Prostate gland (tissue), 2 donors: ENCODE results near the gene ALG12. TPM values are rescaled to one million over a fixed set of nuclear protein-coding genes. Genes with fewer than 3 reads are reported as not detected.

Experiments used
- DNase-seq: peaks from one replicate; pipeline ENCODE4 v3.0.0-alpha.2; 2019; ENCODE audit warnings: low spot score
- H3K27ac ChIP-seq, 2 donors: fragments of 200-600 bp; sonication (generic); 2 replicates each; pipeline ENCODE4 v1.5.1; 2017 to 2019
- H3K27me3 ChIP-seq: fragments of 200-600 bp; sonication (generic); replicated peaks from 2 replicates; pipeline ENCODE4 v1.5.1; 2019; ENCODE audit not compliant: insufficient read depth
- H3K36me3 ChIP-seq, 2 donors: fragments of 200-600 bp; sonication (generic); 1 replicate in 1 of 2; 2 replicates in 1 of 2; pipeline versions ENCODE4 v1.5.1 to v1.8.1; 2017 to 2019
- H3K4me1 ChIP-seq: fragments of 200-600 bp; sonication (generic); replicated peaks from 2 replicates; pipeline ENCODE4 v1.5.1; 2019
- H3K4me3 ChIP-seq, 2 donors: fragments of 200-600 bp; sonication (generic); 2 replicates each; pipeline ENCODE4 v1.5.1; 2017 to 2019
- H3K9me3 ChIP-seq: fragments of 200-600 bp; sonication (generic); 2 replicates; pipeline ENCODE4 v1.5.1; 2017
- POLR2A ChIP-seq: fragments of 450-650 bp; IDR thresholded peaks from one replicate; pipeline ENCODE4 v1.6.1; 2016; ENCODE audit warnings: antibody characterized with exemption, mild to moderate bottlenecking
- POLR2AphosphoS5 ChIP-seq: sonication (generic); formaldehyde crosslinking; IDR thresholded peaks from one replicate; pipeline ENCODE4 v1.6.1; 2017; ENCODE audit warnings: antibody characterized with exemption
- WGBS: methylation state at CpG from one replicate; pipeline ENCODE4 v1.1.5; 2018; 5-methylcytosine and 5-hydroxymethylcytosine counted together
- intact Hi-C: fragments of 100-400 bp; cut with DNase I; formaldehyde crosslinking; loops from one replicate; pipeline ENCODE4 v1.14.2; 2022
- total RNA-seq, 2 donors: library from RNA; depleted of rRNA; stranded (reverse); fragments of >200 nt; gene quantifications; one replicate each; pipeline ENCODE4 v1.1.0, GENCODE V29; 2016
- TF ChIP-seq, protein P1 (sequence below), 4 experiments: fragments of 200-600 bp in 2 of 4; fragments of 450-650 bp in 2 of 4; sonication (generic) in 2 of 4; IDR thresholded peaks; 1 replicate in 3 of 4; 2 replicates in 1 of 4; pipeline ENCODE4 v1.5.1; 2016 to 2019; ENCODE audit warnings: antibody characterized with exemption in 4 of 4, mild to moderate bottlenecking in 2 of 4, moderate library complexity in 2 of 4

Gene ALG12
- total RNA-seq, 2 donors from 2014 or later, result 26.1 to 33.6 TPM

DNA sequence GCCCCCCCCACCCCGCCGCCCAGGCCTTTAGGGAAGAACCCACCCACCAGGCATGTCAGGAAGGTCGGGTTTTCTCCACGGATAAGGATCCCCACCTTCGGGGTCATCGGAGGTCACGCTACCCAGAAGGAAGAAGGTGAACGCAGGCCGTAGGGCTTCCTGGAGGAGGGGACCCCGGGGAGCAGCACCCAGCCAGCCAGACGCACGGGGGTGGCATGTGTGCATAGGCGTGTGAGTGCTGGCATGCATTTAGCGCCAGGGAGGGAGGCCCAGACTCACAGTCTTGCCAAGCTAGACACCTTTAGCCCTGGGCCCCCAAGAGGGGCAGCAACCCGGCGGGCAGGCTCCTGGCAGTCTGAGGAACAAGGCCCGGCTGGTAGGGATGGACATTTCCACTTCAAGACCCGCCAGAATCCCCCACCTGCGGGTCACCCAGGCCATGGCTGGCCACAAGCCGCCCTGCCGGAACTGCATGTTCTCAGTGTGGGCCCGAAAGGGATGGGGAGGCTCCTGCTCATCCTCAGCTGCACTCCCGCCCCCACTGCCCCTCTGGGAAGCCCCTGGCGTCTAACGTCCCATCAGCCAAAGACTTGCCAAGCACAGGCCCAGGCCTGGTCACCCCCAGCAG is 25.6 kb upstream of the ALG12 start:
- no peak overlapping the region for H3K27ac ChIP-seq
- no peaks in the 10 kb centered on the region for H3K36me3 ChIP-seq
- TF ChIP-seq, protein P1, sequence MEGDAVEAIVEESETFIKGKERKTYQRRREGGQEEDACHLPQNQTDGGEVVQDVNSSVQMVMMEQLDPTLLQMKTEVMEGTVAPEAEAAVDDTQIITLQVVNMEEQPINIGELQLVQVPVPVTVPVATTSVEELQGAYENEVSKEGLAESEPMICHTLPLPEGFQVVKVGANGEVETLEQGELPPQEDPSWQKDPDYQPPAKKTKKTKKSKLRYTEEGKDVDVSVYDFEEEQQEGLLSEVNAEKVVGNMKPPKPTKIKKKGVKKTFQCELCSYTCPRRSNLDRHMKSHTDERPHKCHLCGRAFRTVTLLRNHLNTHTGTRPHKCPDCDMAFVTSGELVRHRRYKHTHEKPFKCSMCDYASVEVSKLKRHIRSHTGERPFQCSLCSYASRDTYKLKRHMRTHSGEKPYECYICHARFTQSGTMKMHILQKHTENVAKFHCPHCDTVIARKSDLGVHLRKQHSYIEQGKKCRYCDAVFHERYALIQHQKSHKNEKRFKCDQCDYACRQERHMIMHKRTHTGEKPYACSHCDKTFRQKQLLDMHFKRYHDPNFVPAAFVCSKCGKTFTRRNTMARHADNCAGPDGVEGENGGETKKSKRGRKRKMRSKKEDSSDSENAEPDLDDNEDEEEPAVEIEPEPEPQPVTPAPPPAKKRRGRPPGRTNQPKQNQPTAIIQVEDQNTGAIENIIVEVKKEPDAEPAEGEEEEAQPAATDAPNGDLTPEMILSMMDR (IDR thresholded peaks at IDR 0.05), result no peak
- TF ChIP-seq POLR2AphosphoS5 (no peak), POLR2A (no peak)
- 72% methylated on average over 22 of the region's 25 CpGs for WGBS
- intact Hi-C loops, result no loop called here
- H3K27me3 ChIP-seq, result no peaks in the 10 kb centered on the region
- no peak for DNase-seq
- H3K9me3 ChIP-seq, result no peaks in the 10 kb centered on the region
- no peak overlapping the region for H3K4me3 ChIP-seq
- H3K4me1 ChIP-seq, result peaks cover 15% of the 10 kb centered on the region

DNA sequence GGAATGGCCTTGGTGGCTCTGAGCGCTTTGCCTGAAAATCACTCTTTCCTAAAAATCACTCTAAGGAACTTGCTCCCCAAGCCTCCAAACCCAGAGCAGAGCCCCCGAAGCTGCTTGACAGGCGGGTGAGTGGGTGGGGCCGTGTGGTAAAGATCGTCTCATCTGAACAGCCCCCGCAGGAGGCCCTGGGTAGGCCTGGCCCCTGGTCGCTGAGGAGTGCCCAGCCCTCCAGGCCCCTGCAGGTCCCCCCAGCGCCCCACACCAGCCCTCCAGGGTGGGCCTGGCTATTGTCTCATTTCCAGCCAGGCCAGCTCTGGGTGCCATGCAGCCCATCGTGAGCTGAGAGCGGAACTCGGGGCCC is 25.1 kb upstream of the ALG12 start:
- H3K4me3 ChIP-seq, result no peak overlapping the region
- H3K4me1 ChIP-seq, result peaks cover 15% of the 10 kb centered on the region
- H3K27ac ChIP-seq, result no peak overlapping the region
- TF ChIP-seq POLR2AphosphoS5, result no peak
- no peak for TF ChIP-seq POLR2A
- TF ChIP-seq, protein P1 (IDR thresholded peaks at IDR 0.05), result no peak
- 87% methylated on average over 10 of the region's 11 CpGs for WGBS
- H3K36me3 ChIP-seq, result no peaks in the 10 kb centered on the region
- intact Hi-C loops, result no loop called here
- H3K9me3 ChIP-seq, result no peaks in the 10 kb centered on the region
- no peaks in the 10 kb centered on the region for H3K27me3 ChIP-seq
- DNase-seq, result no peak

DNA sequence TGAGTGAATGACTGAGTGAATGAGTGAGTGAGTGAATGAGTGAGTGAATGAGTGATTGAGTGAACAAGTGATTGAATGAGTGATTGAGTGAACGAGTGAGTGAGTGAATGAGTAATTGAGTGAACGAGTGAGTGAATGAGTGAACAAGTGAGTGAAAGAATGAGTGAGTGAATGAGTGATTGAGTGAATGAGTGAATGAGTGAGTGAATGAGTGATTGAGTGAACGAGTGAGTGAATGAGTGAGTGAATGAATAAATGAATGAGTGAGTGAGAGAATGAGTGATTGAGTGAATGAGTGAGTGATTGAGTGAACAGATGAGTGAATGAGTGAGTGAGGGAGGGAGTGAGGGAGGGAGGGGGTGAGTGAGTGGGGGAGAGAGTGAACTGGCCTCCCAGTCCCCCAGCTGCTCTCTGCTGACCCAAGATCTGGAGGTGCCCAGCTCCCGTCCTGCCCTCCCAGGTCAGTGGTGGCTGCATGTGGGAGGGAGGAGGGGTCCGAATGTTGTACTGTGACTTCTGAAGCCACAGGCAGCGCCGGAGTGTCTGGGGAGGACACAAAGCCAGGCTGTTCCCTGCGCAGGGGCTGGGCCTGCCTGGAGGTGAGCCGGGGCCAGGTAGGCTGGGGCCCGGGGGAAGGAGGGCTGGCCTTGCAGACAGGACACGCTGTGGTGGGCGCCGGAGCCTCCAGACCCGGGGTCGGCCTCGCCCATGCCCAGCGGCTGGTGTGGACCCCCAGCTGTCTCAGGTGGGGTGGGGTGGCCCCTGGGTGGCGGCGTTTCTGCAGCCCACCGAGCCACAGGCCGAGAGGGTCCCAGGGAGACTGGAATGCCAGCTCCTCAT is 24.5 kb upstream of the ALG12 start:
- no peak overlapping the region for H3K4me3 ChIP-seq
- 86% methylated on average over 19 of the region's 21 CpGs for WGBS
- intact Hi-C loops, result no loop called here
- TF ChIP-seq POLR2AphosphoS5 (no peak), POLR2A (no peak)
- TF ChIP-seq, protein P1 (IDR thresholded peaks at IDR 0.05), result no peak
- no peaks in the 10 kb centered on the region for H3K36me3 ChIP-seq
- H3K27me3 ChIP-seq, result no peaks in the 10 kb centered on the region
- H3K27ac ChIP-seq, result no peak overlapping the region
- H3K4me1 ChIP-seq, result peaks cover 11% of the 10 kb centered on the region
- DNase-seq, result no peak
- H3K9me3 ChIP-seq, result no peaks in the 10 kb centered on the region

DNA sequence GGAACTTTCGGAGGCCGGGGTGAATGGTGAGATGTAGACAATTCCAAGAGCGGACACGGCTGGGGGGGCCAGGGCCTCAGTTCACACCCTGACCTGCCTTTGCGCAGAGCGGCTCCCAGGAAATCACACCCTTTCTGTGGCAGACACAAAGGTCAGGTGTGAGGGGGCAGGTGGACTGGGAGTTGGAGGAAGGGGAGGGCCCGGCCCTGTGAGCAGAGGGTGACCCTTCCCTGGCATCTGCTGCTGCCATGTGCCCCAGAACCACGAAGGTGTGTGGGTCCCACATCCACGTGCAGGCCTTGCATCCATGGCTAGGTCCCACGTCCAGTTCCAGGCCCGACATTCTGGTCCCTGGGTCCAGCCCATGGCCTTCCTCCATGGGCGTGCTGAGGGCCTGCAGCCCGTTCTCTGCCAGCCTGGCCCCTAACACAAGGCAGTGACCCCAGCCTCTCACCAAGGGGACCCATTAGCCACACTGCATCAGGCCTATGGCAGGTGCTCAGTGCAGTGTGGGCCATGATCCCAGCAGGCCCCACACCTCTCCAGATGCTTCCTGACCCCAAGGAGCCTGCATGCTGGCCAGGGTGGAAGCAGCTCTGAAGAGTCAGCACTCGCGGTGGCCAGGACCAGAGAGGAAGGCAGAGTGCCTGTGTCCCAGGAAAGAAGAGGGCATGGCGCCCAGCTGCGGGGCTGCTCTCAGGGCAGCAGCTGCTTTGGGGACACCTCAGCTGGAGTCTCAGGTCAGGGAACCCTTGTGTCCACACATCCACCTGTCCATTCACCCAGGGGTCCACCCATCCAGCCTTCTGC is 23.5 kb upstream of the ALG12 start:
- Histone ChIP-seq H3K4me1 (peaks cover 4% of the 10 kb centered on the region), H3K36me3 (no peaks in the 10 kb centered on the region), H3K27me3 (no peaks in the 10 kb centered on the region), H3K27ac (no peak overlapping the region), H3K4me3 (no peak overlapping the region), H3K9me3 (no peaks in the 10 kb centered on the region)
- WGBS, result 97% methylated on average over 17 of the region's 17 CpGs
- no peak for DNase-seq
- TF ChIP-seq, protein P1 (IDR thresholded peaks at IDR 0.05), result no peak
- TF ChIP-seq POLR2AphosphoS5 (no peak), POLR2A (no peak)
- intact Hi-C loops, result no loop called here
